Ovary (tissue), 9 donors: ENCODE measurements around the gene MCMBP. TPM values are rescaled to one million over a fixed set of nuclear protein-coding genes. Genes with fewer than 3 reads are reported as not detected.

ENCODE experiments used
- DNase-seq, 5 donors: peaks; one replicate each; pipeline ENCODE4 v3.0.0-alpha.2; 2019 to 2020
- H3K27ac ChIP-seq, 2 donors: fragments of 200-600 bp; one replicate each; pipeline versions ENCODE4 v1.5.1 to v1.8.0; 2019 to 2022
- H3K27me3 ChIP-seq: fragments of 200-600 bp; one replicate; pipeline ENCODE4 v1.8.0; 2022
- H3K36me3 ChIP-seq: fragments of 200-600 bp; sonication (generic); one replicate; pipeline ENCODE4 v1.5.1; 2019
- H3K4me1 ChIP-seq: one replicate; pipeline ENCODE4 v1.8.1; 2013; ENCODE audit warnings: mild to moderate bottlenecking, moderate library complexity; ENCODE audit not compliant: insufficient read depth
- H3K4me3 ChIP-seq: fragments of 200-600 bp; sonication (generic); one replicate; pipeline ENCODE4 v1.5.1; 2017
- H3K9me3 ChIP-seq, 2 donors: fragments of 200-600 bp in 1 of 2; sonication (generic) in 1 of 2; one replicate each; pipeline versions ENCODE4 v1.5.1 to v1.8.1; 2013 to 2019; ENCODE audit warnings: mild to moderate bottlenecking in 1 of 2, moderate library complexity in 1 of 2
- CTCF ChIP-seq, 3 donors: fragments of 450-650 bp in 2 of 3; fragments of 200-600 bp in 1 of 3; IDR thresholded peaks; one replicate each; pipeline versions ENCODE4 v1.5.1 to v1.8.0; 2016 to 2022; ENCODE audit warnings: antibody characterized with exemption in 3 of 3, mild to moderate bottlenecking in 1 of 3
- EP300 ChIP-seq: sonication (generic); formaldehyde crosslinking; IDR thresholded peaks from one replicate; pipeline ENCODE4 v1.6.1; 2017; ENCODE audit warnings: antibody characterized with exemption
- POLR2A ChIP-seq: fragments of 450-650 bp; IDR thresholded peaks from one replicate; pipeline ENCODE4 v1.6.1; 2017; ENCODE audit warnings: antibody characterized with exemption, mild to moderate bottlenecking, moderate library complexity
- WGBS, 3 donors: extraction: QIAGEN DNeasy Blood & Tissue Kit in 1 of 3; methylation state at CpG; one replicate each; pipeline versions ENCODE4 v1.1.5 to v1.1.7; 2013 to 2017; 5-methylcytosine and 5-hydroxymethylcytosine counted together
- intact Hi-C, 4 donors: fragments of 100-400 bp; cut with DNase I; formaldehyde crosslinking; loops; one replicate each; pipeline versions ENCODE4 v1.11.0 to v1.15.1; 2022 to 2023
- polyA plus RNA-seq, 2 donors: library from polyadenylated mRNA; stranded (reverse); fragments of 200-250 nt in 1 of 2; fragments of 350-450 nt in 1 of 2; fragmentation: Illumina TruSeq in 1 of 2; extraction: RNeasy Lipid Tissue Mini Kit (QIAGEN cat#74804) in 1 of 2; gene quantifications; one replicate each; pipeline ENCODE4 v1.2.3, GENCODE V29; 2013 to 2014
- total RNA-seq, 7 donors: library from RNA; depleted of rRNA in 2 of 7; stranded (reverse); fragments of >200 nt in 2 of 7; fragmentation: NEBNext Ultra II Directional in 3 of 7; extraction: Animal tissue kit (Norgen Biotek cat#: 25700) in 3 of 7; gene quantifications; one replicate each; pipeline versions ENCODE4 v1.1.0 to v1.2.4, GENCODE V29; 2016 to 2023
- donor health status: DM: no; HTN: no; CAD: no; lungs with moderate emphysema.
- donor health status: DM: no; HTN: no; CAD: no.
- donor health status: Bipolar disorder and iron deficiency.
- donor health status: DM: yes; HTN: yes; CAD: no.
- donor health status: DM: no; HTN: no; CAD: no.
- donor health status: DM: yes; HTN: yes; CAD: no.

MCMBP gene
- total and polyA plus RNA-seq, 9 donors = 31.7 to 61.0 (median 50.6) TPM

GRCh38 chr10:119815671-119816070 is 57.0 kb downstream of the MCMBP start:
- no peaks in the 10 kb centered on the region for H3K4me1 ChIP-seq
- no peak for TF ChIP-seq POLR2A
- TF ChIP-seq EP300 = no peak
- no peak for TF ChIP-seq CTCF (IDR thresholded peaks at IDR 0.05)
- WGBS, 3 donors = 91 to 95% (median 95%) methylated on average over 7 of the region's 7 CpGs

GRCh38 chr10:119812684-119813083 is 60.0 kb downstream of the MCMBP start:
- Histone ChIP-seq H3K27me3 (no peaks in the 10 kb centered on the region), H3K4me3 (no peak overlapping the region), H3K9me3 (no peaks in the 10 kb centered on the region), H3K36me3 (no peaks in the 10 kb centered on the region), H3K4me1 (no peaks in the 10 kb centered on the region), H3K27ac (no peak overlapping the region)
- TF ChIP-seq EP300 (no peak), POLR2A (no peak), CTCF (IDR thresholded peaks at IDR 0.05) (no peak)
- intact Hi-C loops = no loop called here
- DNase-seq = no peak

More at GRCh38 chr10:119815671-119816070, 57.0 kb downstream of the MCMBP start:
- Histone ChIP-seq H3K9me3 (no peaks in the 10 kb centered on the region), H3K27me3 (no peaks in the 10 kb centered on the region), H3K36me3 (no peaks in the 10 kb centered on the region), H3K27ac (no peak overlapping the region), H3K4me3 (no peak overlapping the region)
- intact Hi-C loops = no loop called here
- DNase-seq = no peak

GRCh38 chr10:119811122-119811521 is 61.5 kb downstream of the MCMBP start:
- TF ChIP-seq CTCF (IDR thresholded peaks at IDR 0.05) (no peak), EP300 (no peak), POLR2A (no peak)
- DNase-seq = no peak
- H3K4me1 ChIP-seq = no peaks in the 10 kb centered on the region
- H3K9me3 ChIP-seq = no peaks in the 10 kb centered on the region
- H3K36me3 ChIP-seq = no peaks in the 10 kb centered on the region
- H3K27ac ChIP-seq = no peak overlapping the region
- no peaks in the 10 kb centered on the region for H3K27me3 ChIP-seq
- 87 to 92% (median 90%) methylated on average over 4 of the region's 4 CpGs for WGBS, 3 donors
- intact Hi-C loops = no loop called here
- H3K4me3 ChIP-seq = no peak overlapping the region

GRCh38 chr10:119807960-119808697 is 64.5 kb downstream of the MCMBP start:
- no peaks in the 10 kb centered on the region for H3K4me1 ChIP-seq
- no peaks in the 10 kb centered on the region for H3K27me3 ChIP-seq
- H3K27ac ChIP-seq = no peak overlapping the region
- 94 to 96% (median 94%) methylated on average over 3 of the region's 3 CpGs for WGBS, 3 donors
- no peaks in the 10 kb centered on the region for H3K9me3 ChIP-seq
- no peak overlapping the region for H3K4me3 ChIP-seq
- no peak for TF ChIP-seq POLR2A
- TF ChIP-seq CTCF (IDR thresholded peaks at IDR 0.05) = no peak
- no peak for DNase-seq
- intact Hi-C loops = no loop called here
- no peaks in the 10 kb centered on the region for H3K36me3 ChIP-seq
